Islet precursor cell (in vitro differentiated cells): ENCODE measurements around the gene GATD1.

Experiments used
- DNase-seq: peaks from one replicate; pipeline ENCODE4 v3.0.0-alpha.2; 2018

The GATD1 gene

DNA sequence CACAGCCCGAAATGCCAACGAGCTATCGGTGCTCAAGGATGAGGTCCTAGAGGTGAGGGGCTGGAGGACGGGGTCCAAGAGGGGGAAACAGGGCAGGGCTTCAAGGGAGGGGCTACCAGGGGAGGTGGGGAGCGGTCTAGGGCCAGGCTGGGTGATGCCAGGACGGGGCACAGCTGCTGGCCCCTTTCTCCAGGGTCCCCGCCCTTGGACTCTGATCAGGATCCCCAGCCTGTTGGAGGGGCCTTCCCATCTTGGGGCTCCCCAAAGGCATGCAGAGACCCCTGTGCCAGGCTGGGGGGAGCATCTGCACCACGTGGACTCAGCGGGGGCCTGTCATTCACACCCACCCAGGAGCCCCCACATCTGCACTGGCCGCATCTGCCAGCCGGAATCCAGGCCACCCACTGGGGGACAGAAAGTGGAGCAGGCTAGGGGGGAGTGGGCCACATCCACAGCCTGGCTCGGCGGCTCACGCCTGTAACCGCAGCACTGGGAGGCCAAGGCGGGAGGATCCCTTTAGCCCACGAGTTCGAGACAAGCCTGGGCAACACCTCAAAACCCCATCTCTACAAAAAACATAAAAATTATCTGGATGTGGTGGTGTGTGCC is 52.4 kb downstream of the GATD1 start:
- no peak for DNase-seq

DNA sequence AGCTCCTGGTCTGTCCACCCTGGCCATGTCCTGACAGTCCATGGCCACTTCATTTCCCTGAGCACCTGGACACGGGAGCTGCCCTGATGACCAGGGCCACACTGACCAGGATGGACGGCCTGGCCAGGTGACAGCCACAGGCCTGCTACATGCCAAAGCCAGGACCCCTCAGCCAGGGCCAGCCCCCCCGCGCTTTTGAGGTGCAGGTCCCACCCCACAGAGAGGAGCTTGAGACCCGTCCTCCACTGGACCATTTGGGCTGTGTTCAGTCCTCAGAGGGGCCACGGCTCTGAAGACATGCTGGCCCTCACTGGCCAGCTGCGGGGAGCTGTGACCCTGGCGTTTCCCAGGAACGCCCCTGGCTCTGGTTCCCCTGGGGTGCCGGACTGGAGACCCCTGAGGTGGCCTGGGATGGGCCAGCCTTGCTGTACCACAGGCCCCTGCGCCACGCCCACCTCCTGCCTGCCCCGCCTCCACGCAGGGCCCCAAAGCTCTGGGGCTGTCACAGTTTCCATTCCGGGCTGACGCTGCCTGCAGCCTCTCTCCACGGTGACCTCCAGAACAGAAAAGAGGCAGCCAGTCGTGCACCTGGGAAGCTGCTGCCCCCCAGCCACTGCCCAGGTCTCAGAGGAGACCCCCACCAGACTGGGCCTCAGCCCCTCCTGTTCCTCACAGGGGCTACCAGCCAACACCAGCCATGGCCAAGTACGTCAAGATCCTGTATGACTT is 53.1 kb downstream of the GATD1 start:
- DNase-seq = no peak

DNA sequence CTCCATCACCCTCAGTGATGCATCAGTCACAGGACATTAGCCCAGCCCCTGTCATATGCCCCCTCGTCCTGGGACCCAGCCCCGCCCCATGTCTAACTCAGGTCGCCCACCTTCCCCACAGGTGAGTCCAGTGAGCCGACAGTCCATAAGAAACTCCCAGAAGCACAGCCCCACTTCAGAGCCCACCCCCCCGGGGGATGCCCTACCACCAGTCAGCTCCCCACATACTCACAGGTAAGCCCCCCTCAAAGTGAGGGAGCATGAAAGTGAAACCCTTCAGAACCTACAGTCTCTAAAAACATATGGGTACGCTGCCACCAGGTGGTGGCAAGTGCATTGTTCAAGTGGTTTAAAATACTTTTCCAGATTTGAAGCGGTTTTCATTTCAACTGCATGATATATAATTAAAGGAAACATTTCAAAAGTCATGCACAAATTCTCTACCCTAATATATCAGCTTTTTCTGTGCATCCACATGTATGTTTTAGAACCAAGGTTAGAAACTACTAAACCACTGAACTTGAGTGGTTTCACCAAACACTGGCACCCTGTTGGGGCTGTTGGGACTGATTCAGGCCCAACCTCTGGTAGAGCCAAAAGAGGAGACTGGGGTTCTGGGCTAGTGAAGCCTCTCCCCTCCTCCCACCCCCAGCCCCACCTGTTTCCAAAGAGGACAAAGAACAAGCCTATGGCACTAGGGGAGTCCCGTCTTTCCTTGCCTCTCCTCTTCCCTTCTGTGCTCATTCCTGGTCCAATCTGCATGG is 54.0 kb downstream of the GATD1 start:
- no peak for DNase-seq

DNA sequence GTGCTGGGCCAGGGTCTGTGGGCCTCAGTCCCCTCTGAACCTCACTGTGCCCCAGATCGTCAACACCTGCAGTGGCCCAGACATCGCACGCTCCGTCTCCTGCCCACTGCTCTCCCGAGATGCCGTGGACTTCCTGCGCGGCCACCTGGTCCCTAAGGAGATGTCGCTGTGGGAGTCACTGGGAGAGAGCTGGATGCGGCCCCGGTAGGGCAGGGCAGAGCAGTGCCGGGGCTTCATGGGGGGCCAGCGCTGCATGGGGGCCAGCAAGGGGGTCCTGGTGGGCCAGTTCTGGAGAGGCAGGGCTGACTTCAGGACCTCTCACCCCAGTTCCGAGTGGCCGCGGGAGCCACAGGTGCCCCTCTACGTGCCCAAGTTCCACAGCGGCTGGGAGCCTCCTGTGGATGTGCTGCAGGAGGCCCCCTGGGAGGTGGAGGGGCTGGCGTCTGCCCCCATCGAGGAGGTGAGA is 54.9 kb downstream of the GATD1 start:
- DNase-seq = no peak

DNA sequence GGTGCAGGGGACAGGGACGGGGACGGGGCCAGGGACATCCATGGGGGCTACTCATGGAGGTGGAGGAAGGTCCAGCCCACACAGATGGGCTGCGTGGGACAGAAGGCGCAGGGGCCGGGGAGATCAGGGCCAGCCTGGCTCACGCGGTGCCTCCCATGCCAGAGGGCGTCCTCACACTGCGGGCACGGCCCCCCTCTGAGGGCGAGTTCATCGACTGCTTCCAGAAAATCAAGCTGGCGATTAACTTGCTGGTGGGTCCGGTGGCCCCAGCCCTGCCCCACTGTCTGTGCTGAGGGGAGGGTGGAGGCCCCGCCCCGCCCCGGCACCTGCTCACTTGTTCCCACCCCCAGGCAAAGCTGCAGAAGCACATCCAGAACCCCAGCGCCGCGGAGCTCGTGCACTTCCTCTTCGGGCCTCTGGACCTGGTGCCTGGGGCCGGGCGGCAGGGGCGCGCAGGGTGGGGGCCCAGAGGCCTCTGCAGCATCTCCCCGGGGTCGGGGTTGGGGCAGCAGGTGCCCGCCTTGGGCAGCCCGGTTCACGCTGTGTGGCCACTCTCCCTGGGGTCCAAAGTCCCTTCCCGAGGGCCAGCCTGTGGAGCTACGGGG is 55.4 kb downstream of the GATD1 start:
- DNase-seq = no peak

DNA sequence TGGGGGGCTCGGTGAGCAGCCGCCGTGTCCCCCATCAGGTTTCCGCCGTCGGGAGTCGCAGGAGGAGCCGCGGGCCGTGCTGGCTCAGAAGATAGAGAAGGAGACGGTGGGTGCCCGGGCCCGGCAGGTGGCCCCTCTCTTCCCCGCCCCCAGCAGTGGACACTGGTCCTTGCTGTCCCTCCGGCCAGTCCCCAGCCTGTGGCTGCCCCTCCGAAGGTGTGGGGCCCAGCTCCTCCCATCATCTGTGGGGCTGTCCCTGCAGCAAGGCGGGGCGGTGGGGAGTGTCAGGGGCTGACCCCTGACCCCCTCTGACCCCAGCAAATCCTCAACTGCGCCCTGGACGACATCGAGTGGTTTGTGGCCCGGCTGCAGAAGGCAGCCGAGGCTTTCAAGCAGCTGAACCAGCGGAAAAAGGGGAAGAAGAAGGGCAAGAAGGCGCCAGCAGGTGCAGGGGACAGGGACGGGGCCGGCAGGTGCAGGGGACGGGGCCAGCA is 56.0 kb downstream of the GATD1 start:
- DNase-seq = no peak

DNA sequence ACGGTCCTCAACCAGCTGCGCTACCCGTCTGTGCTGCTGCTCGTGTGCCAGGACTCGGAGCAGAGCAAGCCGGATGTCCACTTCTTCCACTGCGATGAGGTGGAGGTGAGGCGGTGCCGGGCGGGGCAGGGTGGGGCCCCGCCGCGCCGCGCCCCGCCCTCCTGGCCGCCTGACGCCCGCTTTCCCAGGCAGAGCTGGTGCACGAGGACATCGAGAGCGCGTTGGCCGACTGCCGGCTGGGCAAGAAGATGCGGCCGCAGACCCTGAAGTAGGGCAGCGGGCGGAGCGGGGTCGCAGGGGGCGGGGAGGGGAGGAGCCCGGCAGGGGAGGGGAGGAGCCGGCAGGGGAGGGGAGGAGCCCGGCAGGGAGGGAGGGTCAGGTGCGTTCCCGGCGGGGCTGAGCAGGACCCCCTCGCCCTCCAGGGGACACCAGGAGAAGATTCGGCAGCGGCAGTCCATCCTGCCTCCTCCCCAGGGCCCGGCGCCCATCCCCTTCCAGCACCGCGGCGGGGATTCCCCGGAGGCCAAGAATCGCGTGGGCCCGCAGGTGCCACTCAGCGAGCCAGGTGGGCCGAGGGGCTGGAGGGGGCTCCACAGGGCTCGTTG is 56.5 kb downstream of the GATD1 start:
- DNase-seq = peak; percentile 84

DNA sequence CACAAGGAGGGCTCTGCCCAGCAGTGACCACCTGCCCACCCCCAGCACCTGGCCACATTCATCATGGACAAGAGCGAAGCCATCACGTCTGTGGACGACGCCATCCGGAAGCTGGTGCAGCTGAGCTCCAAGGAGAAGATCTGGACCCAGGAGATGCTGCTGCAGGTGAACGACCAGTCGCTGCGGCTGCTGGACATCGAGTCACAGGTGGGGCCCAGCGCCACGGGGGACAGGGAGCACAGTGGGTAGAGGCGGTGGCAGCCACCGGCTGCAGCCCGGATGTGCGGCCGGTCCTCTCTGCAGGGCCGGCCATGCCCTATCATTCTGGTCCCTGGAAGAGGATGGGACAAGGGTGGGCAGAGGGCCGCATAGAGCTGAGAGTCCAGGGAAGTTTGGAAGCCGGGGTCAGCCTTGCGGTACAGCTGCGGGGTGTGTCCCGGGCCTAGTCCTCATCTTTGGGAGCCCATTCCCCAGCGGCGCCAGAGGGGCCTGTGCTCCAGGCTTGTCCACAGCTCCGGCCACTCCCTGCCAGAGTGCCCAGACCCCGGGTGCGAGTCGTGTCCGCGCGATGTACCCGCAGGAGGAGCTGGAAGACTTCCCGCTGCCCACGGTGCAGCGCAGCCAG is 57.2 kb downstream of the GATD1 start:
- no peak for DNase-seq

DNA sequence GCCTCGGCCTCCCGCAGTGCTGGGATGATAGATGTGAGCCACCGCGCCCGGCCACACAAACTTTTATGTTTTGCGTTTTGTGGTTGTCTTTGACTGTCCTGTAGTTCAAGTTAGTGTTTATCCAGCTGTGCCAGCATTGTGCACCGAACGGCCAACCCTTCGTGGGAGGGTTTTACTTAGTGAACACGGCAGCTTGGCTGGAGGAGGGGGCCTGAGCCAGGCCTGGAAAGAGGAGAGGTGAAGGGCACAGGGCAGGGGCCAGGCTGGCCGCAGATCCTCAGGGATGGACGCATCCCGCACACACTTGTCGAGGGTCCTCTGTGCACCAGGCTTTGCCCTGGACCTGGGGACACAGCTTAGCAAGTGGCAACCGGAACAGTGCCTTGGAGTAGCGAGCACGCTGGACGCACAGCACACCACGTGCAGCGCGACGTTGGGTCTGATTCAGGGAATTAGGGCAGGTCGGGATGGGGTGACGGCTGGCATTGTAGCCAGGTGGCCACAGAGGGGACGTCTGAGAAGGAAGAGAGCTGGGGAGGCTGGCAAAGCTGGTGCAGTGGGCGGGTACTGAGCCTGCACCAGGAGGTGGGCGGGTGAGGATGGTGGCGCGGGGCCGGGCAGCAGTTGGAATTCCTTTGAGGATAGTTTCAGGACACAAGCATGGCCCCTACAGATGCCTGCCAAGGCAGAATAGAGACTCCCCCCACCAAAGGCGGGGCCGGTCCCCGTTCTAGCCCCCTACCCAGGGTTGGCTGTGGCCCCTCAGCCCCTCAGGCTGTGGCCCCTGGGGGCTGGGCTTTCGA is 57.9 kb downstream of the GATD1 start:
- DNase-seq = no peak
